HG03432 (cell line): ENCODE measurements around the gene MYH1.
"Not testable (repeated sequence)": the region's sequence is repeated elsewhere in the genome, so short reads cannot be mapped to it uniquely, and the experiment has no call there.

Experiments used
- ATAC-seq: cut with Tn5 transposase; IDR thresholded peaks from one replicate; pipeline ENCODE4 v1.9.1; 2021; ENCODE audit warnings: mild to moderate bottlenecking, moderate library complexity; ENCODE audit not compliant: unreplicated experiment

Gene MYH1

GRCh38 chr17:10518271-10519037, at the start of gene MYH1:
Gene MYH1 (minus strand): TSS chr17:10518542. CDS start chr17:10516642, 1,900 bp downstream.
- no peak for ATAC-seq

GRCh38 chr17:10563991-10564660, 45.8 kb upstream of the MYH1 start:
- no peak for ATAC-seq

DNA sequence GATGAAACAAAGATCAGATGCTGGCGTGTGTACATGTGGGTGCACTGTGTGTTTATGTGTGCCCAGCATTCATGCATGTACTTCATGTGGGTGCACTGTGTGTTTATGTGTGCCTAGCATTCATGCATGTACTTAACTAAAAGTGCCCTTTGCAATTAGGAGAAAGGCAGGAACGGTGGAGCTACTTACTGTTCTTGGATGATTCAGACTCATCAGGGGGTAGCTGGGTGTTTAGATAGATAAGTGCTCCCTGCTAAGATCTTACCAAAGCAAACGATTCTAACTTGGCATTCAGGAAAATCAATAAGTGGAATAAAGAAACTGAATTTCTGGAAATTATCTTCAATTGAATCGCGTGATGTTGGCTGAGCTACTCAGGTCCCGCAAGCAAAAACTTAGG, 39.7 kb upstream of the MYH1 start:
- ATAC-seq, result no peak

DNA sequence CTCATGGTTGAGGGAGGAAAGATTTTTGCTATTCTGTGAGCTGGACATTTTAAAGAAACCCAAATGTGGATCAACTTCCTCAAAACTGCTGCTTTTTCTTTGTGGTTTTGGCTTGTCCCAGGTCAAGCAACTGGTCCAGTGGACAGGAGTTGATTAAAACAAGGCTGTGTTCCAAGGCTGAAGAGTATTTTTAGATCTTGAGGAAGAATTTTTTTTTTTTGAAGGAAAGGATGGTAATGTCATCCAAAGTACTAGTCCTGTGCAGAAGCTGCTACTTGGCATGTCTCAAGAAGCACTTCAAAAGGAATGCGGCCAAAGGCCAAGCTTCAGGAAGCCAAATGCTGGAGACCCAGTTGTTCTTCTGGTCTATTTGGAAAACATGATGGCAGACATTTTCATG, 39.1 kb upstream of the MYH1 start:
- no peak for ATAC-seq

DNA sequence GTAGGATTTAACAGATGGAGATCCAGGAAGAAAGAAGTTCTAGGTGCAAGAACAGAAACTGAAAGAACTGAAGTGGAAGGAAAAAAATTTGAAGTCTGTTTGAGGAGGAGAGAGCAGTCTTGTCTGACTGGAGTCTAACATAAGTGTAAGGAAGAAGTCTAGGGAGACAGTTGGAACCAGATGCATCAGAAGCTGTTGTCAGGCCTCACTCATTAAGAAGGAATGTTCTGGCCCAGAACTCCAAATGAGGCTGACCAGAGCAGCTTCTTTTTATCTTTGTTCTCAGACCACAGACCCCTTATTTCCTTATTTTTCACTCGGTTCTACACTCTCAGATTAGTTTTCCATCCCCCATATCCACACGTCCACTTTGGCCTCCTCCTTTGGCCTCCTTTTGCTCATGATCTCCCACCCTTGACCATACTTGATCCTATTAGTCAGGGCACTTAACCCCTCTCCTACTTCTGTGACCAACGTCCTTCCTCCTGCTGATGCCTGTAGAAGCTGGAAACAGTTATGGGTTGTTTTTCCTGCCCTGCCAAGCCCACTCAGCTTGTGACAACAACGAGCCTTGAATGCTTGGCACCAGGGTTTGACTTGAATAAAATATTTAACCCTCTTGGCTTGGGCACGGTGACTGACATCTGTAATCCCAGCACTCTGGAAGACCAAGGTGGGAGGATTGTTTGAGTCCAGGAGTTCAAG, 38.1 kb upstream of the MYH1 start:
- ATAC-seq, result no peak

GRCh38 chr17:10550014-10550413, 31.7 kb upstream of the MYH1 start:
- ATAC-seq, result no peak

DNA sequence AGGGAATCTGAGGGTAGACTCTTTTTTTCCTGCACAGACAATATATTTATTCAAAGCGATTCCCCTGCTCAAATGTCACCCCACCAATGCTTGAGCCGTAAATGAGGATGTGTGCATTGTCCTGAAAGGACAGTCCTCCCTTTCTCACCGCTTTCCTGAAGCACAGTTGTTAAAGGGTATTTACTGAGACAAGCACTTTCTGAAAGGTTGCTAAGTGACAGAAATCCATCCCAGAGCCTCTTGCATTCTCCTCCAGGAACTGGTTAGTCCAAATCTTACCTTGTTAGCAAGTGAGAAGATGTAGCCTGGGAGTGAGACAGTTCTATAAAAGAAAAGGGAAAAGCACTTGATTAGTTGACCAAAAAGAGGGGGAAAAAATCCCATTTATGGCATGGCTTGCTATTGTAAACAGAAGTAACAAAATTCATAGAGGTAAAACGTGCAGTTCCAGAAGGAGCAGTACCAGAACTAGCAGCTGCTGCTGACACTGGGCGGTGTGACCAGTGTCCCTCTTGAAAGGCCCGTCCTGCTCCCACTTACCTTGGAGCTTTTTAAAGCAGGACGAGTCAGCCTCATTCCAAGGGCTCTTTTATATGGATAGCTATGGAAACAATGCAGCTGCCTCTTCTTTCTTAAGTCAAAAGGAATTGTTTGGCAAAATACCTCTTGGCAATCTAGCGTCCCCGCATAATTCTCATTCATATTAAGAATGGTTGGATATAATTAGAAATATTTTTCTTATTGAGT, 30.9 kb upstream of the MYH1 start, which contains the start of gene MYH2:
Gene MYH2 (minus strand): TSS at position 563 of the 747 bp plus-strand sequence. CDS start 1,738 bp downstream, outside the sequence.
- ATAC-seq, result no peak

DNA sequence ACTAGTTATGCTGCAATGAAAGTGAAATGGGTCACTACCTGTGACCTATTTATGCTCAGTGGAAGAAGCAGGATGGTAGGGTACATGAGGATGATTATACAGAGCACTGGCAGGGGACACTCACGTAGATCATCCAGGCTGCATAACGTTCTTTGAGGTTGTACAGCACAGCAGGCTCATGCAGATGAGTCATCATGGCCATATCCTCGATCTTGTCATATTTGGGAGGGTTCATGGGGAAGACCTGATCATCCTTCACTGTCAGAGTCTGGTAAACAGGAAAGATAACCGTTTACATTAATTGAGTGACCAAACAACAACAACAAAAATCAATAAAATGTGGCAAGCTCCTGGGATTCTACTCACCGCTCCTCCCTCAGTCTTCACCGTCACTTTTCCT, 29.0 kb upstream of the MYH1 start:
- ATAC-seq, result no peak

DNA sequence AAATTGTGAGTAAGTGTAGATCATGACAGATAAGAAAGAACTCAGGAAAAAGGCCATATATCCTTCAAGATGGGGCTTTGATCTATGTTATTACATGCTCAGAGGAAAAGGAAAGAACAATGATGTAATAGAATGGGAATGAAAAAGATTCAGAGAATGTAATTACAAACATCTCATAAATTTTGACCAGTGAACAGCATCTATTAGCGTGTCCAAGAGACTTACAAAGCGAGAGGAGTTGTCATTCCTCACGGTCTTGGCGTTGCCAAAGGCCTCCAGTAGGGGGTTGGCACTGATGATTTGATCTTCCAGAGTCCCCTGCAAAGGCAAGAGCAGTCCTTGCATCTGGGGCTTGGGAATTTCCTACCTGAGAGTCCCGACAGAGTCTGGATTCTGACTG, 25.1 kb upstream of the MYH1 start:
- not testable (repeated sequence) for ATAC-seq

DNA sequence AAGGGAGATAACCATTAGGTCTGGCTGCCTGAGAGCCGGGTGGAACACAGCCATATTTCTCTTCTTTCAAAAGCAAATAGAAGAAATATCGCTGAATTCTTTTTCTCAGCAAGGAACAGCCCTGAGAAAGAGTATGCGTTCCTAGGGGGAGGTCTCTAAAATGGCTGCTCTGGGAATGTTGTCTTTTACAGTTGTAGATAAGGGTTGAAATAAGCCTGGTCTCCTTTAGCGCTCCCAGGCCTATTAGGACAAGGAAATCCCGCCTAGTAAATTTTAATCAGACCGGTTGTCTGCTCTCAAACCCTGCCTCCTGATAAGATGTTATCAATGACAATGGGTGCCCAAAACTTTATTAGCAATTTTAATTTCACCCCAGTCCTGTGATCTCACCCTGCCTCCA, 22.8 kb upstream of the MYH1 start:
- not testable (repeated sequence) for ATAC-seq

DNA sequence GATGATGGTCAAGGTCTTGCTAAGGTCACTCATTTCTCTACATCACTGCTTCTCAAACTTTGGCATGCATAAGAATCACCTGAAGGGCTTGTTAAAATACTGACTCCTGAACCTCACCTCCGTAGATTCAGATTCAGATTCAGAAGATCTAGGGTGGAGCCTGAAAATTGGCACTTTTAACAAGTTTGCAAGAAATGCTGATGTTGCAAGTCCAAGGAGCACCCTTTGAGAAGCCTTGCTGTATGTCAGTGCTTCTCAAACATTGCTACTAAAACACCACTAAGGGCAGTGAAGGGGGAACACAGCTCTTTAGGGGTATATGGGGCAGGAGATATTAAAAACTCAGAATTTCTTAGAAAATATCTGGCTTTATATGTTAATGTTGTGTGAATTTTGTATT, 13.7 kb upstream of the MYH1 start:
- no peak for ATAC-seq

DNA sequence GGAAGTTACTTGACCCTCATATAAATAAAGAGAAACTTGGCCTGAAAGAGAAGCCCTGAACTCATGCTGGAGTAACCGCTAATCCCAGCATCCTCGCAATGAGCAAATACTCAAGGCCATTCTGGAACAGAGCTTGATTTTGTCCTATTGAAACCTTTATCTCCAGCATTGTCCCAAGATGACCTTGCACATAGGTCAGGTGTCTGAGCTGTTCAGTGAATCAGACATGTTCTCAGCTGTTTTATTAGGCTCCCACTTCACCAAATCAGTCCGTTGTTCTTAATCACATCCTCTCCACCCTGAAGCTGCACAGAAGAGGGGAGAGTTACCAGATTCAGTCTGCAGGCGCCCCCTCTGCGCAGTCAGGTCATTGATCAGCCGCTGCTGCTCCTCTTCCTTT, 9.1 kb upstream of the MYH1 start:
- no peak for ATAC-seq

- ATAC-seq, result no peak
Observed at GRCh38 chr17:10526517-10526916, 8.2 kb upstream of the MYH1 start.

DNA sequence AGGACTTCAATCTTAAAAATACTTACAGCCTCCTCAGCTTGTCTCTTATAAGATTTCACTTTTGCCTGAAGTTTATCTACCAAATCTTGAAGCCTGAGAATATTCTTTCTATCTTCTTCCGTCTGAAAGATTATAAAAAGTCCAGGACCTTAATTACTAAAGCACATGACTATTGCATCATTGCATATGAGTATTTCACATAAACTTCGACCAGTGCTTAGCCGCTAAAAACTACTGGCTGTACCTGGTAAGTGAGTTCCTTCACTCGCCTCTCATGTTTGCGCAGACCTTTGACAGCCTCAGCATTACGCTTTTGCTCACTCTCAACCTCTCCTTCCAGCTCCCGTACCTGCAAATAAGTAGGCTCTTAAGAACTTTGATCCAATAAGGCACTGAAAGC, 4.7 kb upstream of the MYH1 start:
- no peak for ATAC-seq

DNA sequence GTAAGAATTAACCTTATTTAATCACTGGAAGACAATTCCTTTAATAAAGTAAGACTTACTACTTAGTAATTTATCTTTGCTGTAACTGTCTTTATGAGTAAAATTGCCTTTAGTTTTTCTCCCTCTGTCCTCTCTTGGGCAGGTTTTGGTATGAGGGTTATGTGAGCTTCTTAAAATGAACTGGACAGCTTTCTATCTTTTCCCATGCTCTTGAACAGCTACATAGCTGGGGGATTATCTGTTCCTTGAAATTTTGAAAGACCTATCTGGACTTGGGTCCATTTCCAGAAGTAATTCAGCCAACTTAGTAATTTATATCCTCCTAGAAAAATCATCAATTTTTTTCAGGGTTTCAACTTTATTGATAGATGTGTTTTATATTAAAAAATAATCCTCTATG, 3.6 kb upstream of the MYH1 start:
- no peak for ATAC-seq

GRCh38 chr17:10516638-10517037, 1.7 kb downstream of the MYH1 start:
- no peak for ATAC-seq

DNA sequence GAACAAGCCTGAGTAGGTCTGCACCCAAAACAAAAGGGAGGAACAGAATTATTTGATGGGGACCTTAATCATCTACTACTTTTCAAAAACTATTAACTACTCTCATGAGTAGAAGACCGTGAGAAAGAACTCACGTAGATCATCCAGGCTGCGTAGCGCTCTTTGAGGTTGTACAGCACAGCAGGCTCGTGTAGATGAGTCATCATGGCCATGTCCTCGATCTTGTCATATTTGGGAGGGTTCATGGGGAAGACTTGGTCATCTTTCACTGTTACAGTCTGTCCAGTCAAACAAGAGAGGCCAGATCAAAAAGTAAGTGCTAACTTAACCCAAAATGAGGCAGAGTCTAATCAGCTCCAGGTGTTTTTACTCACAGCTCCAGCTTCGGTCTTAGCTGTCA, 2.3 kb downstream of the MYH1 start:
- no peak for ATAC-seq

- no peak for ATAC-seq
Observed at GRCh38 chr17:10513299-10514067, 4.9 kb downstream of the MYH1 start.

GRCh38 chr17:10512856-10513255, 5.5 kb downstream of the MYH1 start:
- ATAC-seq, result no peak

GRCh38 chr17:10499950-10500349, 18.4 kb downstream of the MYH1 start:
- ATAC-seq, result no peak
